Measurements from ENCODE around the gene CHRNB4.

DNA sequence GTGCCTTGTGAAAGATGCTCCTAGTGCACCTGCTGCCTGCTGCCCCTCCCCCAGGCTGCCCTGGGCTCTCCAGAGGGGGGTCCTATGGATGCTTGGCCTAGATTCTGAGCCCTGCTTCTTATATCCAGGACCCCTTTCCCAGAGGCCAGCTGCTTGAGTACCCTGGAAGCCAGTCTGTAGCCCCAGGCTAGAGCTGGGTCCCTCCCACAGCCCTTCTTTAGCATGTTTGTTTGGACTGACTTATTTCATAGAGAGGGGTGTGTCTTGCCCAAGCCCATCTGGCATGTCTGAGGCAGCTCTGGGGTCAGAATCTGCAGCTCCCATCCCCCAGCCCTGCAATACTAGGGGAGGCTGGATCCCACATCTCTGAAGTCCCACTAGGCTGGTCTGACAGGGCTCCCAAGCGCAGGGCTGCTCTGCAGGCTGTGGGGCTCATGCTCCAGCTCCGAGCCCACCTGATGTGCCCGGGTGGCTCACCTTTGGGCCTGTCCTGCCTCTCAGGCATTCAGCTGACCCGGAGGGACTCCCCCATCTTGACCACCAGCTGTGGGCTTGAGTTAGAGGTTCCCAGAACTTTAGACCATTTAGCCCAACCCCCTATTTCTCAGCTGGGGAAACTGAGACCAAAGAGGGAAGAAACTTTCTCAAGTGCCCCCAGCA lies 3.1 kb downstream of the CHRNB4 start:
- TF ChIP-seq, protein P1, sequence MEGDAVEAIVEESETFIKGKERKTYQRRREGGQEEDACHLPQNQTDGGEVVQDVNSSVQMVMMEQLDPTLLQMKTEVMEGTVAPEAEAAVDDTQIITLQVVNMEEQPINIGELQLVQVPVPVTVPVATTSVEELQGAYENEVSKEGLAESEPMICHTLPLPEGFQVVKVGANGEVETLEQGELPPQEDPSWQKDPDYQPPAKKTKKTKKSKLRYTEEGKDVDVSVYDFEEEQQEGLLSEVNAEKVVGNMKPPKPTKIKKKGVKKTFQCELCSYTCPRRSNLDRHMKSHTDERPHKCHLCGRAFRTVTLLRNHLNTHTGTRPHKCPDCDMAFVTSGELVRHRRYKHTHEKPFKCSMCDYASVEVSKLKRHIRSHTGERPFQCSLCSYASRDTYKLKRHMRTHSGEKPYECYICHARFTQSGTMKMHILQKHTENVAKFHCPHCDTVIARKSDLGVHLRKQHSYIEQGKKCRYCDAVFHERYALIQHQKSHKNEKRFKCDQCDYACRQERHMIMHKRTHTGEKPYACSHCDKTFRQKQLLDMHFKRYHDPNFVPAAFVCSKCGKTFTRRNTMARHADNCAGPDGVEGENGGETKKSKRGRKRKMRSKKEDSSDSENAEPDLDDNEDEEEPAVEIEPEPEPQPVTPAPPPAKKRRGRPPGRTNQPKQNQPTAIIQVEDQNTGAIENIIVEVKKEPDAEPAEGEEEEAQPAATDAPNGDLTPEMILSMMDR (IDR thresholded peaks at IDR 0.05) = no peak
- TF ChIP-seq ZFX (IDR thresholded peaks at IDR 0.05; ENCODE audit: borderline replicate concordance) = no peak
